DOHH2 (cell line): ENCODE data around the gene IREB2.

ENCODE experiments used
- EZH2phosphoT487 ChIP-seq: fragments of 200-600 bp; sonication (generic); IDR thresholded peaks from 2 replicates; pipeline ENCODE4 v1.6.1; 2017; ENCODE audit warnings: borderline replicate concordance, mild to moderate bottlenecking, antibody characterized with exemption, low read length, moderate library complexity, mixed read lengths
- TF ChIP-seq, protein P1 (sequence below): fragments of 200-600 bp; sonication (generic); IDR thresholded peaks from one replicate; pipeline ENCODE4 v1.5.1; 2014; ENCODE audit warnings: antibody characterized with exemption, mild to moderate bottlenecking, low read depth, low read length; ENCODE audit not compliant: poor library complexity, severe bottlenecking

DNA sequence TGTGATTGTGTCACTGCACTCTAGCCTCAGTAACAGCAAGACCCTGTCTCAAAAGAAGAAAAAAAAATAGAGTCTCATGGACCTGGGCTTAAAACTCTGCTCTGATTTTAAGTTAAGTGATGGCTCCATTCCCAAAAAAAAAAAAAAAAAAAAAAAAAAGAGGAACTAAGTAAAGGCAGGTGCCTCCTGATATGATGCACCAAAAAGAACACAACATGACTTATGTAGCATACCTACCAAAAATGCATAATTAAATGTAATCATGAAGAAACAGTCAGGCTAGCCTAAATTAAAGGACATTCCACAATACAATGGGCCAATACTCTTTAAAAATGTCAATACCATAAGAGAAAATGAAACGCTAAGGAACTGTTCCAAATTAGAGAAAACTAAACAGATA, 5.4 kb upstream of the IREB2 start:
- TF ChIP-seq, protein P1, sequence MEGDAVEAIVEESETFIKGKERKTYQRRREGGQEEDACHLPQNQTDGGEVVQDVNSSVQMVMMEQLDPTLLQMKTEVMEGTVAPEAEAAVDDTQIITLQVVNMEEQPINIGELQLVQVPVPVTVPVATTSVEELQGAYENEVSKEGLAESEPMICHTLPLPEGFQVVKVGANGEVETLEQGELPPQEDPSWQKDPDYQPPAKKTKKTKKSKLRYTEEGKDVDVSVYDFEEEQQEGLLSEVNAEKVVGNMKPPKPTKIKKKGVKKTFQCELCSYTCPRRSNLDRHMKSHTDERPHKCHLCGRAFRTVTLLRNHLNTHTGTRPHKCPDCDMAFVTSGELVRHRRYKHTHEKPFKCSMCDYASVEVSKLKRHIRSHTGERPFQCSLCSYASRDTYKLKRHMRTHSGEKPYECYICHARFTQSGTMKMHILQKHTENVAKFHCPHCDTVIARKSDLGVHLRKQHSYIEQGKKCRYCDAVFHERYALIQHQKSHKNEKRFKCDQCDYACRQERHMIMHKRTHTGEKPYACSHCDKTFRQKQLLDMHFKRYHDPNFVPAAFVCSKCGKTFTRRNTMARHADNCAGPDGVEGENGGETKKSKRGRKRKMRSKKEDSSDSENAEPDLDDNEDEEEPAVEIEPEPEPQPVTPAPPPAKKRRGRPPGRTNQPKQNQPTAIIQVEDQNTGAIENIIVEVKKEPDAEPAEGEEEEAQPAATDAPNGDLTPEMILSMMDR, result no peak
- TF ChIP-seq EZH2phosphoT487, result no peak
